Liver (tissue), 9 donors: ENCODE data around the gene CCL24. TPM values are rescaled to one million over a fixed set of nuclear protein-coding genes. Genes with fewer than 3 reads are reported as not detected.

Experiments used
- DNase-seq: peaks from one replicate; pipeline ENCODE4 v3.0.0-alpha.2; 2017; ENCODE audit warnings: low spot score
- H3K27ac ChIP-seq, 2 donors: one replicate each; pipeline ENCODE4 v1.7.0; 2013; ENCODE audit warnings: inconsistent platforms in 2 of 2, low read length in 2 of 2, control low read depth in 1 of 2, low read depth in 1 of 2, mild to moderate bottlenecking in 1 of 2
- H3K27me3 ChIP-seq, 4 donors: one replicate each; pipeline versions ENCODE4 v1.6.1 to v1.7.0; 2013; ENCODE audit warnings: low read length in 3 of 4, inconsistent platforms in 1 of 4, mild to moderate bottlenecking in 1 of 4, moderate library complexity in 1 of 4; ENCODE audit not compliant: control insufficient read depth in 4 of 4, insufficient read depth in 4 of 4
- H3K36me3 ChIP-seq, 4 donors: one replicate each; pipeline versions ENCODE4 v1.6.1 to v1.7.0; 2013; ENCODE audit warnings: low read length in 3 of 4, mild to moderate bottlenecking in 3 of 4, low read depth in 1 of 4, moderate library complexity in 1 of 4; ENCODE audit not compliant: control insufficient read depth in 4 of 4, insufficient read depth in 3 of 4
- H3K4me1 ChIP-seq, 4 donors: one replicate each; pipeline versions ENCODE4 v1.6.1 to v1.7.0; 2013; ENCODE audit warnings: low read length in 3 of 4, mild to moderate bottlenecking in 3 of 4, moderate library complexity in 1 of 4; ENCODE audit not compliant: control insufficient read depth in 4 of 4, insufficient read depth in 4 of 4
- H3K4me3 ChIP-seq, 3 donors: one replicate each; pipeline versions ENCODE4 v1.6.1 to v1.7.0; 2013; ENCODE audit warnings: low read length in 3 of 3, control low read depth in 1 of 3, low read depth in 1 of 3, mild to moderate bottlenecking in 1 of 3
- H3K9ac ChIP-seq, 2 donors: one replicate each; pipeline ENCODE4 v1.7.0; 2013; ENCODE audit warnings: low read length in 2 of 2, mild to moderate bottlenecking in 2 of 2, moderate library complexity in 2 of 2, control low read depth in 1 of 2, low read depth in 1 of 2
- H3K9me3 ChIP-seq, 4 donors: one replicate each; pipeline versions ENCODE4 v1.6.1 to v1.7.0; 2013; ENCODE audit warnings: low read length in 3 of 4; ENCODE audit not compliant: control insufficient read depth in 4 of 4
- ATF3 ChIP-seq: IDR thresholded peaks from 2 replicates; pipeline ENCODE4 v1.6.1; 2016; ENCODE audit warnings: antibody characterized with exemption
- CTCF ChIP-seq: fragments of 150-350 bp; IDR thresholded peaks from 2 replicates; pipeline ENCODE4 v1.5.1; 2017; ENCODE audit warnings: improper control_type of control experiment, low read depth, low read length; ENCODE audit not compliant: missing input control
- EGR1 ChIP-seq, 2 donors: IDR thresholded peaks; 2 replicates each; pipeline ENCODE4 v1.6.1; 2016 to 2018; ENCODE audit warnings: antibody characterized with exemption in 2 of 2, low read depth in 2 of 2
- FOXA1 ChIP-seq: IDR thresholded peaks from 2 replicates; pipeline ENCODE4 v1.6.1; 2016; ENCODE audit warnings: antibody characterized with exemption
- FOXA2 ChIP-seq: IDR thresholded peaks from 2 replicates; pipeline ENCODE4 v1.6.1; 2016; ENCODE audit warnings: antibody characterized with exemption
- GABPA ChIP-seq, 2 donors: IDR thresholded peaks in 1 of 2; conservative IDR thresholded peaks in 1 of 2; 2 replicates each; pipeline ENCODE4 v1.6.1; 2016; ENCODE audit warnings: antibody characterized with exemption in 2 of 2, mild to moderate bottlenecking in 1 of 2, moderate library complexity in 1 of 2
- HNF4A ChIP-seq, 2 donors: conservative IDR thresholded peaks; 2 replicates each; pipeline ENCODE4 v1.6.1; 2016; ENCODE audit warnings: antibody characterized with exemption in 2 of 2, mild to moderate bottlenecking in 2 of 2
- HNF4G ChIP-seq: IDR thresholded peaks from 2 replicates; pipeline ENCODE4 v1.6.1; 2016; ENCODE audit warnings: antibody characterized with exemption
- JUND ChIP-seq, 2 donors: IDR thresholded peaks; 2 replicates each; pipeline ENCODE4 v1.6.1; 2016; ENCODE audit warnings: antibody characterized with exemption in 2 of 2
- MAX ChIP-seq: IDR thresholded peaks from 2 replicates; pipeline ENCODE4 v1.6.1; 2016; ENCODE audit warnings: antibody characterized with exemption
- NR2F2 ChIP-seq: IDR thresholded peaks from 2 replicates; pipeline ENCODE4 v1.6.1; 2016; ENCODE audit warnings: antibody characterized with exemption
- RAD21 ChIP-seq, 2 donors: IDR thresholded peaks; 2 replicates each; pipeline ENCODE4 v1.6.1; 2016; ENCODE audit warnings: antibody characterized with exemption in 2 of 2, mild to moderate bottlenecking in 2 of 2
- REST ChIP-seq: IDR thresholded peaks from 2 replicates; pipeline ENCODE4 v1.6.1; 2016; ENCODE audit warnings: antibody characterized with exemption, mild to moderate bottlenecking
- RXRA ChIP-seq, 2 donors: IDR thresholded peaks; 2 replicates each; pipeline ENCODE4 v1.6.1; 2017 to 2018; ENCODE audit warnings: antibody characterized with exemption in 2 of 2, mild to moderate bottlenecking in 1 of 2
- SP1 ChIP-seq: IDR thresholded peaks from 2 replicates; pipeline ENCODE4 v1.6.1; 2018; ENCODE audit warnings: antibody characterized with exemption, mild to moderate bottlenecking
- YY1 ChIP-seq: IDR thresholded peaks from 2 replicates; pipeline ENCODE4 v1.6.1; 2016; ENCODE audit warnings: antibody characterized with exemption, mild to moderate bottlenecking
- ZBTB33 ChIP-seq: IDR thresholded peaks from 2 replicates; pipeline ENCODE4 v1.6.1; 2016; ENCODE audit warnings: antibody characterized with exemption
- WGBS: extraction: QIAGEN DNeasy Blood & Tissue Kit; methylation state at CpG from one replicate; pipeline ENCODE4 v1.1.7; 2013; 5-methylcytosine and 5-hydroxymethylcytosine counted together
- polyA plus RNA-seq, 2 donors: library from polyadenylated mRNA; stranded (reverse) in 1 of 2; unstranded in 1 of 2; fragments of 200-250 nt in 1 of 2; fragments of >200 nt in 1 of 2; fragmentation: Nextera tagmentation in 1 of 2; extraction: Ambion mirVana in 1 of 2; gene quantifications; one replicate each; pipeline versions ENCODE4 v1.2.1 to v1.2.3, GENCODE V29; 2013 to 2015
- total RNA-seq, 2 donors: library from RNA; depleted of rRNA; stranded (reverse); fragments of >200 nt; gene quantifications; one replicate each; pipeline ENCODE4 v1.2.3, GENCODE V29; 2014
- donor health status: healthy.
- donor health status: healthy.
- donor health status: healthy.
- donor health status: healthy.
- donor health status: healthy.

The CCL24 gene
- total and polyA plus RNA-seq, 4 donors = 0.47 to 2.1 (median 1.6) TPM; not detected in 1

GRCh38 chr7:75823198-75823910 is 9.7 kb upstream of the CCL24 start:
- Histone ChIP-seq H3K36me3 (no peaks in the 10 kb centered on the region), H3K9me3 (no peaks in the 10 kb centered on the region), H3K4me3 (no peak overlapping the region), H3K4me1 (no peaks in the 10 kb centered on the region), H3K27me3 (no peaks in the 10 kb centered on the region), H3K27ac (no peak overlapping the region), H3K9ac (no peak overlapping the region)
- TF ChIP-seq GABPA (IDR thresholded peaks at IDR 0.05 in 1 of 2, conservative IDR thresholded peaks at IDR 0.05 in 1 of 2) (no peak), MAX (no peak), CTCF (no peak), RXRA (IDR thresholded peaks at IDR 0.05) (no peak), YY1 (no peak), REST (no peak), FOXA1 (no peak), ZBTB33 (no peak), JUND (IDR thresholded peaks at IDR 0.05) (no peak), SP1 (no peak), ATF3 (no peak), NR2F2 (no peak), EGR1 (IDR thresholded peaks at IDR 0.05; ENCODE audit: low read depth in 2 of 2) (no peak), HNF4G (no peak)
- WGBS = 64% methylated on average over 9 of the region's 9 CpGs
- no peak for DNase-seq

- H3K4me3 ChIP-seq = no peak overlapping the region
- no peaks in the 10 kb centered on the region for H3K4me1 ChIP-seq
- no peaks in the 10 kb centered on the region for H3K27me3 ChIP-seq
- H3K9me3 ChIP-seq = no peaks in the 10 kb centered on the region
- no peak overlapping the region for H3K9ac ChIP-seq
- no peaks in the 10 kb centered on the region for H3K36me3 ChIP-seq
- 90% methylated on average over 1 of the region's 1 CpG for WGBS
- H3K27ac ChIP-seq = no peak overlapping the region
- DNase-seq = no peak
- TF ChIP-seq REST = no peak
- TF ChIP-seq HNF4G = no peak
- no peak for TF ChIP-seq CTCF
- no peak for TF ChIP-seq HNF4A (conservative IDR thresholded peaks at IDR 0.05)
- TF ChIP-seq MAX = no peak
- no peak for TF ChIP-seq EGR1 (IDR thresholded peaks at IDR 0.05; ENCODE audit: low read depth in 2 of 2)
- no peak for TF ChIP-seq RAD21 (IDR thresholded peaks at IDR 0.05)
- no peak for TF ChIP-seq FOXA2
Observed at GRCh38 chr7:75820688-75821087, 7.1 kb upstream of the CCL24 start.
